ENCODE results near the gene DLGAP1. TPM values are rescaled to one million over a fixed set of nuclear protein-coding genes. Genes with fewer than 3 reads are reported as not detected.
A peak's percentile ranks its signal among the peaks of the same experiment; 100 is the strongest.

DLGAP1 gene
- total and polyA plus RNA-seq, 2 of the 8 experiments (the other 6 are each of a cell fraction or from before 2014, with no cell fraction given) = 11.8 to 16.9 TPM

- no peak for TF ChIP-seq CHD7 (IDR thresholded peaks at IDR 0.05; ENCODE audit: insufficient replicate concordance, low read length)
- TF ChIP-seq KDM1A (IDR thresholded peaks at IDR 0.05; ENCODE audit: borderline replicate concordance, low read length) = no peak
- TF ChIP-seq POLR2AphosphoS5 (IDR thresholded peaks at IDR 0.05; ENCODE audit: low read depth, low read length) = peak; percentile 39
- TF ChIP-seq SAP30 (IDR thresholded peaks at IDR 0.05; ENCODE audit: insufficient read depth, insufficient replicate concordance, low read length) = peak; percentile 79
- no peak for TF ChIP-seq MAFK (IDR thresholded peaks at IDR 0.05; ENCODE audit: low read depth, low read length)
- TF ChIP-seq, protein P1, sequence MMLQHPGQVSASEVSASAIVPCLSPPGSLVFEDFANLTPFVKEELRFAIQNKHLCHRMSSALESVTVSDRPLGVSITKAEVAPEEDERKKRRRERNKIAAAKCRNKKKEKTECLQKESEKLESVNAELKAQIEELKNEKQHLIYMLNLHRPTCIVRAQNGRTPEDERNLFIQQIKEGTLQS (IDR thresholded peaks at IDR 0.05; ENCODE audit: insufficient read depth, low read depth, low read length) = no peak
- no peak for TF ChIP-seq SUZ12 (IDR thresholded peaks at IDR 0.05; ENCODE audit: low read length)
- TF ChIP-seq HDAC6 (IDR thresholded peaks at IDR 0.05; ENCODE audit: low read depth, low read length) = no peak
- peak; percentile 53; the same call in 1 of the 2 replicates for TF ChIP-seq TAF1 (IDR thresholded peaks at IDR 0.05; ENCODE audit: low read depth, low read length)
- no peak for TF ChIP-seq SP2 (IDR thresholded peaks at IDR 0.05; ENCODE audit: low read length)
Observed at GRCh38 chr18:3451183-3451988, 1003.7 kb downstream of the DLGAP1 start (continued).
